Neural crest cell (in vitro differentiated cells): Measurements from ENCODE around the gene ACRBP. TPM values are rescaled to one million over a fixed set of nuclear protein-coding genes. Genes with fewer than 3 reads are reported as not detected.

ENCODE experiments used
- DNase-seq: peaks from one replicate; pipeline ENCODE4 v3.0.0; 2021; ENCODE audit warnings: low read depth, mixed read lengths, low spot score
- H3K27ac Mint-ChIP-seq: one replicate; pipeline ENCODE4 v1.8.0; 2021; ENCODE audit warnings: mild to moderate bottlenecking, mixed read lengths; ENCODE audit not compliant: unreplicated experiment
- H3K27me3 Mint-ChIP-seq: 2 replicates; pipeline ENCODE4 v1.8.0; 2021; ENCODE audit warnings: low read depth, mild to moderate bottlenecking, mixed read lengths
- H3K36me3 Mint-ChIP-seq: 2 replicates; pipeline ENCODE4 v1.8.0; 2021; ENCODE audit warnings: low read depth, mild to moderate bottlenecking, mixed read lengths
- H3K4me1 Mint-ChIP-seq: 2 replicates; pipeline ENCODE4 v1.8.0; 2021; ENCODE audit warnings: mixed read lengths
- H3K4me3 Mint-ChIP-seq: one replicate; pipeline ENCODE4 v1.8.0; 2021; ENCODE audit warnings: mild to moderate bottlenecking, mixed read lengths
- H3K9me3 Mint-ChIP-seq: 2 replicates; pipeline ENCODE4 v1.8.0; 2021; ENCODE audit warnings: mixed read lengths
- CTCF ChIP-seq: fragments of 200-600 bp; sonication (generic); conservative IDR thresholded peaks from 2 replicates; pipeline ENCODE4 v1.5.0; 2021; ENCODE audit warnings: antibody characterized with exemption, mild to moderate bottlenecking
- total RNA-seq: library from RNA; stranded (reverse); gene quantifications from 2 replicates; pipeline ENCODE4 v1.2.1, GENCODE V29; 2021

Gene ACRBP
- total RNA-seq, 1 donor from 2014 or later = 1.9 TPM

GRCh38 chr12:6635375-6635855 lies 11.8 kb downstream of the ACRBP start:
- no peak overlapping the region for H3K27ac Mint-ChIP-seq
- no peaks in the 10 kb centered on the region for H3K9me3 Mint-ChIP-seq
- DNase-seq = no peak
- H3K4me1 Mint-ChIP-seq = peaks cover 23% of the 10 kb centered on the region
- H3K4me3 Mint-ChIP-seq = no peak overlapping the region
- no peaks in the 10 kb centered on the region for H3K27me3 Mint-ChIP-seq
- no peaks in the 10 kb centered on the region for H3K36me3 Mint-ChIP-seq
- TF ChIP-seq CTCF = no peak

DNA sequence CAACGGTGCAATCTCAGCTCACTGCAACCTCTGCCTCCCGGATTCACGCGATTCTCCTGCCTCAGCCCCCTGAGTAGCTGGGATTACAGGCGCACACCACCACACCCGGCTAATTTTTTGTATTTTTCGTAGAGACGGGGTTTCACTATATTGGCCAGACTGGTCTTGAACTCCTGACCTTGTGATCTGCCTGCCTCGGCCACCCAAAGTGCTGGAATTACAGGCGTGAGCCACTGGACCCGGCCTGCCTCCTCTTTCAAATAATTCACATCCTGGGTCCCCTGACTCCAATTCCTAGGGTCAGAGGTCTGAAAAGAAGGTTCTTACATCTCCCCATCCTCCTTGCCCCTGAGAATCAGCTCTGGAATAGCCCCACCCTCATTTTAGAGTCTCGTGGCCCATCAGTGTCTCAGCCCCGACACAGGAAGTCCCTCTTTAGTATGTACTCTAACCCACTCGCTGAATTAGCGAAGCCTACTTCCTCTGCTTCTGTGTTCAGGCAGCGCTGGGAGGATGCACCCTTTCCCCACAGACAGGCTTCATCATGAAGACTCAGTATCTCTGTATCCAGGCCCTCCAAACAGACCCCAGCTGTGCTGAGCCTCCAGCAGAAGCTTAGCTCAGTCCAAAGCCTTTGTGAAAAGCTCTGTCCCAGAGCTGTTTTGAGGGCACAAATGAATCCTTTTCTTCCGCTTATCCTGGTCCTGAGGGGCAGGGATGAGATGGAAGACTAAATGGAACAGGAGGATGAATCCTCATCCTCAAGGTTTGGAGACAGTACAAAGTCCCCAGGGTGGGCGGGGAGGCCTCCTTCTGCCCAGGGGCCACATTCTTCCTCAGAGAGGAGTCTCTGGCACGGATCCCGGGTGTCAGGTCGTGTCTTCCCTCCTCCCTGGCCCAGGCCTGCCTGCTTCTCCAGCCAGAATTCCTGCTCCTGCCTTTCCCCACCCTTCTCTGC lies 14.9 kb downstream of the ACRBP start:
- peaks cover 23% of the 10 kb centered on the region for H3K4me1 Mint-ChIP-seq
- DNase-seq = no peak
- no peak overlapping the region for H3K4me3 Mint-ChIP-seq
- H3K27me3 Mint-ChIP-seq = no peaks in the 10 kb centered on the region
- TF ChIP-seq CTCF = no peak
- H3K9me3 Mint-ChIP-seq = no peaks in the 10 kb centered on the region
- no peaks in the 10 kb centered on the region for H3K36me3 Mint-ChIP-seq
- H3K27ac Mint-ChIP-seq = peak overlapping the region; percentile 95

DNA sequence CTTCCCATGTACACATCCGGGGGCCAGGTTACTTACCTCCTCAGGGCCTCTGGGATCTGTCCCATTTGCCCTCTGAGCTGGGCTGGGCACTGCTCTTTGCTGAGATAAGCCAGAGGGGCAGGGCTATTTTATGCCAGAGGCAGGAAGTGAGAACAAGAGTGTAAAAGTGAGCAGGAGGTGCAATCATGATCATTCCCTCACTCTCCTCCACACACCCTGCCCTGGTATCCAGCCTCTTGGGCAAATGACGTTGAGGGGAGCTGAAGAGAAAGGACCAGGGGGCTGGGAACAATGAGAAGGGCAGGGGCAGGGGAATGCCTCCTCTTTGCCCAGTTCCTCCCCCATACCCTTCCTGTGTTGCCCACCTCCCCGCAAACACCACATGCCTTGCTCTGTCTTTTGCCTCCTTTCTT lies 15.7 kb downstream of the ACRBP start:
- DNase-seq = no peak
- H3K9me3 Mint-ChIP-seq = no peaks in the 10 kb centered on the region
- no peaks in the 10 kb centered on the region for H3K27me3 Mint-ChIP-seq
- no peak overlapping the region for H3K4me3 Mint-ChIP-seq
- H3K4me1 Mint-ChIP-seq = peaks cover 23% of the 10 kb centered on the region
- no peaks in the 10 kb centered on the region for H3K36me3 Mint-ChIP-seq
- H3K27ac Mint-ChIP-seq = peak overlapping the region; percentile 95
- TF ChIP-seq CTCF = no peak

DNA sequence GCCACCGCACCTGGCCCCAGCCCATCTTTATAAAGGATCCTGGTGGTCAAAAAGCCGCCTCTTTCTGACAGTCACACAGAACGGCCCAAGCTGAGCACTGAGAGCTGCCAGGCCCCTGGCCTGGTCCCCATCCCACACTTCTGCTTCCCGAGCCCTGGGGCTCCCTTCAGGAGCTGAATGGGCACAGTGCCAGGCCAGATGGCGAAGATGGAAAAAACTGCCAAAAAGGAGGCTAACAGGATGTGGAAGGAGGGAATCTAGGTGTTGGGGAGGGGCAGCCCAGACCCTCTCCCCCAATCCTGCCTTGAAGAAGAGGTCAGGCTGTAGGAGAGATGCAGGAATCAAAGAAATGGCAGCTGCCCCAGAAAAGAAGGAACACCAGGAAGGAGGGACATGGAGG lies 16.5 kb downstream of the ACRBP start:
- peaks cover 23% of the 10 kb centered on the region for H3K4me1 Mint-ChIP-seq
- H3K36me3 Mint-ChIP-seq = no peaks in the 10 kb centered on the region
- H3K27me3 Mint-ChIP-seq = no peaks in the 10 kb centered on the region
- no peak for TF ChIP-seq CTCF
- no peak overlapping the region for H3K4me3 Mint-ChIP-seq
- DNase-seq = no peak
- no peaks in the 10 kb centered on the region for H3K9me3 Mint-ChIP-seq
- H3K27ac Mint-ChIP-seq = peak overlapping the region; percentile 71

GRCh38 chr12:6627616-6628015 lies 19.6 kb downstream of the ACRBP start:
- no peak for TF ChIP-seq CTCF
- Mint-ChIP-seq H3K27ac (no peak overlapping the region), H3K4me3 (no peak overlapping the region), H3K27me3 (no peaks in the 10 kb centered on the region), H3K9me3 (no peaks in the 10 kb centered on the region), H3K4me1 (peaks cover 18% of the 10 kb centered on the region), H3K36me3 (no peaks in the 10 kb centered on the region)
- DNase-seq = no peak
